GM12875 (cell line): ENCODE data around the gene VSIR.

Experiments
- H3K4me3 ChIP-seq: one replicate; pipeline ENCODE4 v1.5.1; 2011; ENCODE audit warnings: low read depth, low read length, control low read depth
- CTCF ChIP-seq: IDR thresholded peaks from 2 replicates; pipeline ENCODE4 v1.5.1; 2011; ENCODE audit warnings: low read depth, mild to moderate bottlenecking, control low read depth, inconsistent platforms, low read length, moderate library complexity, borderline replicate concordance; ENCODE audit not compliant: insufficient read depth

Gene VSIR

DNA sequence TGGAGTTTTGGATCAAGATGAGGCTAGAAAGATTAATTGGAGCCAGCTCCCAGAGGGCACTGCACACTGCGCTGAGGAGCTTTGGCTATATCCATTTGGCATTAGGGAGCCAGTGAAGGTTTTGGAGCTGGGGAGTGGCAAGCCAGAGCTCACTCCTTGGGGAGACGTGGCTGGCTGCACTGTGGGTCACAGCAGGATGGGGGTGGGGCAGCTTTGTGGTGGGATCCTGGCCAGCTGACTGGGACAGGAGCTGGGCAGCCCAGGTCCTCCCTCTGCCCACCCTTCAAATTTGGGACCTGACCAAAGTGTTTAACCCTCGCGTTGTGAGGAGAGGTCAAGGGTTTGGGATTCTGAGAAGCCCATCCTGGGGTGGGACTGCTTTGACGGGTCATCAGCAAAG is 58.7 kb downstream of the VSIR start:
- TF ChIP-seq CTCF = no peak
- no peak overlapping the region for H3K4me3 ChIP-seq

DNA sequence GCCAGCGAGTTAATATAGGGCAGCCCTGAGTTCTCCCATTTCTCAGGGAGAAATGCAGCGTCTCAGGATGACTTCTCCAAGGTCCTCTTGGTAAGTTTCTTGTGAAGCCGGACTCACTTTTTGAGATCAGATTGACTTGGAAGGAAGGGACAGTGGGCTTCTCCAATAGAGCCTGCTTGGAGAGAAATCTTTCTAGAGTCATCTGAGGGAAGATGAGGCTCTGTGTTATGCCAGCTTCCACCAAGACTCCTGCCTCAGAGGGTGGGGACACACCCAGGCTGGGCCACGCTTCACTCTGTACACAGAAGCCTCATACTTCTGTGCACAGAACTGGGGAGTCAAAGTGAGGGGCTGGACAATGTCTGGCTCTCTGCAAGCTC is 59.3 kb downstream of the VSIR start:
- no peak for TF ChIP-seq CTCF

GRCh38 chr10:71713135-71714030 is 59.9 kb downstream of the VSIR start:
- no peak for TF ChIP-seq CTCF
- H3K4me3 ChIP-seq = no peak overlapping the region

More for the DNA sequence above, 59.3 kb downstream of the VSIR start:
- H3K4me3 ChIP-seq = peak overlapping the region; percentile 11

DNA sequence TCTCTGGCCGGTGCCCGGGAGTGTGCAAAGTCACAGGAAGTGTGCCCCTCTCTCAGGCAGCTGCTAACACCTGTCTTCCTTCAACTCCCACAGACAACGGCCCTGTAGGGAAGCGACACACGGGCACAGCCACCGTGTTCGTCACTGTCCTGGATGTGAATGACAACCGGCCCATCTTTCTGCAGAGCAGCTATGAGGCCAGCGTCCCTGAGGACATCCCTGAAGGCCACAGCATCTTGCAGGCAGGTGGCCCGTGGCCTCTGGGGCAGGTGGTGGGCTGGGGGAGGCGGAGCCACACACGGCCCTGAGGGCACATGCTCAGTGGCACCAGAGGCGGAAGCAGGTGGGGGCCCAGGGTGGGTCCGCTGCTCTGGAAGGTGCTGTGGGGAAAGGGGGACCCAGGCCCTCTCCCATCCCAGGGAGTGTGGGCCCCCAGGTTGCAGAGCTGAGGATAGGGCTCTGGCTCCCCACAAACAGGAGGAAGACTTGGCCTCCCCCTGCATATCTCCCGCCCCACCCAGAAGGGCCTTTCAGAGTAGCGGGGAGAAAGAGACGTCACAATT is 60.7 kb downstream of the VSIR start:
- no peak for TF ChIP-seq CTCF
- no peak overlapping the region for H3K4me3 ChIP-seq

DNA sequence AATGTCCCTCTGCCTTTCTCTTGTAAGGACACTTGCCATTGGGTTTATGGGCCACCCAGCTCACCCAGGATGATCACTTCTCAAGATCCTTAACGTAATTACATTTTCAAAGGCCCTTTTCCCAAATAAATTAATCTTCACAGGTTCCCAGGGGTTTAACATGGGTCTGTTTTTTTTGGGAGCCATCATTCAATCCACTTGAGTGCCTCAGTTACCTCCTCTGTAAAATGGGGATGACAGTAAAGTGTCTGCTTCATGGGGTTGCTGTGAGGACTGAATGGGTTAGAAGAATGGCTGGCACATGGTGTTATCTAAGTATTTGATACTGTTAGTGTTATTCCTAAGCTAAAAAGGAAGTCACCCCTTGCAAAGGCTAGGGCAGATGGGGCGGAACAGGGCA is 61.1 kb downstream of the VSIR start:
- TF ChIP-seq CTCF = no peak

GRCh38 chr10:71711052-71711623 is 62.2 kb downstream of the VSIR start:
- TF ChIP-seq CTCF = no peak

More for the DNA sequence above, 61.1 kb downstream of the VSIR start:
- no peak overlapping the region for H3K4me3 ChIP-seq

More at GRCh38 chr10:71711052-71711623, 62.2 kb downstream of the VSIR start:
- no peak overlapping the region for H3K4me3 ChIP-seq
